Stimulated activated CD8-positive, alpha-beta memory T cell treated with anti-CD3 and anti-CD28 coated beads, Interleukin-7, amount 100 ng/mL, for 48 hours (primary cell): ENCODE measurements around the gene COPZ1.
"Not testable (repeated sequence)": the region's sequence is repeated elsewhere in the genome, so short reads cannot be mapped to it uniquely, and the experiment has no call there.

Source experiments
- DNase-seq, 2 donors: peaks; one replicate each; pipeline ENCODE4 v3.0.0-alpha.2; 2020; ENCODE audit warnings: low read depth in 1 of 2; ENCODE audit errors: extremely low read depth in 1 of 2

Gene COPZ1, protein sequence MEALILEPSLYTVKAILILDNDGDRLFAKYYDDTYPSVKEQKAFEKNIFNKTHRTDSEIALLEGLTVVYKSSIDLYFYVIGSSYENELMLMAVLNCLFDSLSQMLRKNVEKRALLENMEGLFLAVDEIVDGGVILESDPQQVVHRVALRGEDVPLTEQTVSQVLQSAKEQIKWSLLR

DNA sequence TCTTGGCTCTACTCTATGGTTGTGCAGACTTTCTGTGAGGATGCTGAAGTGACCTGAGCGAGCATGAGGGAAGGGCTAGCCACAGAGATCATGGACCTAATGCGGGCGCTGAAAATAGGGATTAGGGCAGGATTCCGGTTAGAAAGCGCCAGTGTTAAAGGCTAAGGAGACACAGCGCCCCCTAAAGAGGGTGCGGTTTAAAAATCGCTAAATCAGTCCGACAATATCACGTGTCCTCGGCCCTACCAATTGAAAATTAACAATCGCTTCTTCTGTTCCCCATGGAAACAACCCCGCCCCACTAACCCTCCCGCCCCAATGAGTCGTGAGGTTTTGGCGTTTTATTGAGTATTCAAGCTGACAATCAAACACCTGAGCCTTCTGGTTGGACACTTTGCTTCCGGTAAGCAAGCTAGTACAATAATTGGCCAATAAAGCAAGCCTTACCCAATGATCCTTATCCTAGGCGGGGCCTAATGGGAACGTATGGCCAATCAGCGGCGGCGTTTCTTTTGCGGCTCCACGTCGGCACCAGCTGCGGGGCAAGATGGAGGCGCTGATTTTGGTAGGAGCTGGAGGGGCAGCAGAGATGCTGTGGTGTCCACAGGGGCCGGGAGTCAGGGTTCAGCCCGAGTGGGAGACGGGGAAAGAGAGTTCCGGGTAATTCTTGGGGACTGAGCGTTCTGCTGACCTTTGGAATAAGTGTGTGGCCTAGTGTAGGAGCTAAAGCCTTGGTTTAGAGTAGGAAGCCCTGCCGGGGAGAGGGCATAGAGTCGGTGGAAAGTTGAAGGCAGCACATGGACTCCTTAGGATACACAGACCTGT is at the start of gene COPZ1:
TSS of gene COPZ1 (plus strand) at position 515 of the 825 bp plus-strand sequence. CDS start at position 548, 33 bp downstream.
- peak; percentile 84 to 92 for DNase-seq

DNA sequence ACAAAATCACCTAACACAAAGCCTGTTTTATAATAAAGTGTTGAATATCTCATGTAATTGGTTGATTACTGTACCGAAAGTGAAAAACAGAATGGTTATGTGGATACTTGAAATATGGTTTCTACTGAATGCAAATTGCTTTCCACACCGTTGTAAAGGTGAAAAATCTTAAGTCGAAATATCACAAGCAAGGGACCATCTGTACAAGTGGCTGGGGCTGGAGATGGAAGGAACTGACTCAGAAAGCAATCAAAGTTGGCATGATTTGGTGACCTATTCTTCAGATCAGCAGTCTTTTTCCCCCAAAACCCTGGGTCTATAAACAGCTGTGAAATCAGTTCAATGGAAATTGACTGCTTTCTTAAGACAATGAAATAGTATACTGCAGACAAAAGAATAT is 48.6 kb upstream of the COPZ1 start:
- DNase-seq = no peak

DNA sequence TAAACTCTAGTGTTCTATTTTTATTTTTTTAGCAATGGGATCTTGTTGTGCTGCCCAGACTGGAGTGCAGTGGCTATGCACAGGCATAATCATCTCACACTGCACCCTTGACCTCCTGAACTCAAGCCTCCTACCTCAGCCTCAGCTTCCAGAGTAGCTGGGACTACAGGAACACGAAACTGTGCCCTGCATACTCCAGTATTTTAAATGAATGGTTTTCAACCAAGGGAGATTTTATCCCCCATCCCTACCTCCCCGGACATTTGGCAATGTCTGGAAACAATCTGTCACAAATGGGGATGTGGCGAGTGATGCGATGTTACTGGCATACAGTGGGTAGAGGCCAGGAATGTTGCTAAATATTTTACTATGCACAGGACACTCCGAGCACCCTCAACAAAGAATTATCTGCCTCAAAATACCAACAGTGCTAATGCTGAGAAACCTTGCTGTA is 47.1 kb upstream of the COPZ1 start:
- no peak for DNase-seq

DNA sequence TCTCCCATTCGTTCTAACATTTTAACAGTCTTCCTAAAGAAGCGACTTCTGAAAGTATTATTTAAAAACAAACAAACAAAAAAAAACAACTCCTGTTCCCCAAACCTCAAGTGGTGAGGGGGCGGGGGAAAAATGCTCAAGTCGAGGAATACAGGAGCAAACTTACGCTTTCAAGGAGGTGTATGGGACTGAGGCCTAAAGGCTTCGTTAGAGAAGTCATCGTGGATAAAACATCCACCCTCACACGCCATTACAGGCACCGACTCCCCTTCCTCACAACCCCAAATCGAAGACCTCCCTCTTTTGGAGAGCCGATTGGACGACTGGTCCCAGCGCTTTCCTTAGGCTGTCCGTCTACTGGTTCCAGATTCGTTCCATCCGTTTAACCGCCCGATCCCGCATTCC is 45.7 kb upstream of the COPZ1 start:
- DNase-seq = no peak

DNA sequence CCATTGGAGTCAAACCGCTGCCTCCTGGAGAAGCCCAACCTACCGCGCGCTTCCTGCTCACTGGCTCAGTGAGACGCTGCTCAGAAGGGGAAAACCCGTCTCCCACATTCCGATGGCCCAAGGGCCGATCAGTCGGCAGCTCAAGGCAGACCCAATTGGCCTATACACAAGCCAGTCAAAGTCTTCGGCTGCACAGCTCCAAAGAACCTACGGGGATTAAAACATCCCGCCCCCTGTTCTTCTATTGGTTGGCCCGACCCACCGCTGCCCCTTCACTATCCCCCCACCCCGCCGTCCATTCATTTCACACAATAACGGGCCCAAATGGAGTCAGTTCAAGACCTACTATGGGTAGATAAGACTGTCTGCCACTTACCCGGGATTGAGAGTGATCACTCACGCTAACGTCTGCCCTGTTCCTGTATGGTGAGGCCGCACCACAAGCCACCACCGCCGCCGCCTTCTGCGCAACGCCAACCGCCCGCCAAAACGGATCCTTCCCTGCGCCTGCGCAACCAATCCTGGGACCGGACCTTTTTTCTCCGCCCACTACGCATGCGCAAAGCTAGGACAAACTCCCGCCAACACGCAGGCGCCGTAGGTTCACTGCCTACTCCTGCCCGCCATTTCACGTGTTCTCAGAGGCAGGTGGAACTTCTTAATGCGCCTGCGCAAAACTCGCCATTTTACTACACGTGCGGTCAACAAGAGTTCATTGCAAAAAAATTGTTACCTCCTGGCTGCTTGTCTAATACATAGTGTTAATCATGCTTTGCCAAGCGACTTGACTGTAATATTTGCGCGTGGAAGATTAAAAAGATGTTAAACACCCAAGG is 45.1 kb upstream of the COPZ1 start, which contains the start of gene CBX5:
TSS of gene CBX5 (minus strand) at position 491 of the 836 bp plus-strand sequence. CDS start 22,472 bp downstream, outside the sequence.
- DNase-seq = peak; percentile 97 to 98

DNA sequence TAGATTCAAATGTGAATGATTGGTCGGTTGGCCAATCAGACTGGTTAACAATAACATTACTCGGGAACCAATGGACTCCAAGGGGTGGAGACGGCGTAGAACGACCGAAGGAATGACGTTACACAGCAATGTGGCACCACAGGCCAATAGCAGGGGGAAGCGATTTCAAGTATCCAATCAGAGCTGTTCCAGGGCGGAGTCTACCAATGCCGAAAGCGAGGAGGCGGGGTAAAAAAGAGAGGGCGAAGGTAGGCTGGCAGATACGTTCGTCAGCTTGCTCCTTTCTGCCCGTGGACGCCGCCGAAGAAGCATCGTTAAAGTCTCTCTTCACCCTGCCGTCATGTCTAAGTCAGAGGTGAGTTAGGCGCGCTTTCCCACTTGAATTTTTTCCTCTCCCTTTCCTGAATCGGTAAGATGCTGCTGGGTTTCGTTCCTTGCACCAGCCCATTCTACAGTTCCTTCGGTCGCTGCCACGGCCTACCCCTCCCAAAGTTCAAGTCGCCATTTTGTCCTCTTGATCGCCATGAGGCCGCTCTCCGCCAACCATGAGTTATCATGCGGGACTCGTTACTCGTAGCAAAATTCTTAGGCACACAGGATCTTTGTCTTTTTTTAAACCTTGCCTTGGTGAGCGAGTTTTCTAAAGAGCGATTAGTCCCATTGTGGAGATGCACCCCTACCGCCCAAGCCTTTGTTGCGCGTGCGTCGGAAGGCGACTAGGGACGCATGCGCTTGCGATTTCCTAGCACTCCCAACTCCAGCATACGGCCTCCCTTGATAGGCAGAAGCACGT is 44.3 kb upstream of the COPZ1 start, which contains the start of gene HNRNPA1:
TSS of gene HNRNPA1 (plus strand) at position 259 of the 793 bp plus-strand sequence. CDS start at position 341, 82 bp downstream.
- peak; percentile 78 to 96 for DNase-seq

DNA sequence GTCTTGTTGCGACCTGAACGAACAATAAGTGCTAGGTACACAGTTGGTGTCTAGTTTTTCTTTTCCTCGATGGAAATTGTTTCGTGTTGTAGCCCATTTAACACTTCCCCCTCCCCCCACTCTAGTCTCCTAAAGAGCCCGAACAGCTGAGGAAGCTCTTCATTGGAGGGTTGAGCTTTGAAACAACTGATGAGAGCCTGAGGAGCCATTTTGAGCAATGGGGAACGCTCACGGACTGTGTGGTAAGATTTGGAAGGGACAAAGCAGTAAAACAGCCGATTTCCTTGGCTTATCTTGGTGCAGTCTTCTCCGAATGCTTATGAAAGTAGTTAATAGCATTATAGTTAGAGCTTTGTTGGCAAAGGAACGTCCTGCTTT is 43.7 kb upstream of the COPZ1 start:
- DNase-seq = not testable (repeated sequence)

DNA sequence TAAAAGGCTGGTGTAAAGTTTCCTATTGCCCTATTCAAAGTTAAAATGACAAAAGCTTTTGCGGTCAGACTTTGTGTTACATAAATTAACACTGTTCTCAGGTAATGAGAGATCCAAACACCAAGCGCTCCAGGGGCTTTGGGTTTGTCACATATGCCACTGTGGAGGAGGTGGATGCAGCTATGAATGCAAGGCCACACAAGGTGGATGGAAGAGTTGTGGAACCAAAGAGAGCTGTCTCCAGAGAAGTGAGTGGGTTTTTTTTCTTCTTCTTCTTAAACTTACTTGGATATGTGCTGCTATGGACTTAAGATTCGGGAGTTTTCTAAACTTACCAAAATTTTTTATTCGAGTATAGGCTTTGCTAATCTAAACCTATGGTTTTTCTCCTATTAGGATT is 43.2 kb upstream of the COPZ1 start:
- DNase-seq = not testable (repeated sequence)

DNA sequence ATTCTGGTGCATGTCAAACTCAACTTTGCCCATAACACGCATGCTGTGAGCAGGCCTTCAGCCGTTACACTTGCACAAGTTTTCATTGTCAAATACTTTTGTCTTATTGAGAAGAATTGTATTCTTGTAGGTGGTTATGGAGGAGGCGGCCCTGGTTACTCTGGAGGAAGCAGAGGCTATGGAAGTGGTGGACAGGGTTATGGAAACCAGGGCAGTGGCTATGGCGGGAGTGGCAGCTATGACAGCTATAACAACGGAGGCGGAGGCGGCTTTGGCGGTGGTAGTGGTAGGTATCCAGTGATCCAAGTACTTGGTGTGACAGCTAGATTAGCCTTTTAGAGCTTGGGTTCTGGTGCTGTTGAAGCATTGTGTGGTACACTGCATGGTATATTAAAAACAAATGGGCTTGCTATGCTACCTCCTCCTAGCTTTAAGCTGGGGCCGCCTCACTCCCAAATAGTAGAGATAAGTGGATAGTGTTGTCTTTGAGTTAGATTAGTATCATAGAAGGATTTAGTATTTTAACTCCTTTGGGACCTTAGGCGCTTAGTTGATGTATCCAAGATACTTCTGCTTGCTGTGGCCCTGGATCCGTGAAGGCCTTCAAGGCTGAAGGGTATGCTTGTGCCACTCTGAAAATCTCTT is 41.9 kb upstream of the COPZ1 start:
- DNase-seq = no peak

DNA sequence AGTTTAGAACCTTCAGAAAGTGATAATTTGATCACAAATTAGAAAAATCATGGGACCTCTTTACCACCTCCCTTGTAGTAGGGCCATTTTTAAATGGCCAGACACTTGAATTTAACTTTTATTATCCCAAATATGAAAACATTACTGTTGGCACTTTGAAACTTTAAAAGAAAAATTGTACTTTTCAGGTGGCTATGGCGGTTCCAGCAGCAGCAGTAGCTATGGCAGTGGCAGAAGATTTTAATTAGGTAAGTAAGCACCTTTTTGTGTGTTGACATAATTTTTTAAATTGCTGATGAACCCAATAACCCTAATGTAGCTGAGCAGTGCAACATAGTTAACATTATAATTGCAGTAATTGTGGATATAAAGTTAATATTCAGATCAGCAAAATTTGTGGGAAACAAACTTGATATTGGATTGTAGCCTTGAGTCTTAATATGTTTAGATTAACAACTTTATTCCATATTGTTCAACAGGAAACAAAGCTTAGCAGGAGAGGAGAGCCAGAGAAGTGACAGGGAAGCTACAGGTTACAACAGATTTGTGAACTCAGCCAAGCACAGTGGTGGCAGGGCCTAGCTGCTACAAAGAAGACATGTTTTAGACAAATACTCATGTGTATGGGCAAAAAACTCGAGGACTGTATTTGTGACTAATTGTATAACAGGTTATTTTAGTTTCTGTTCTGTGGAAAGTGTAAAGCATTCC is 40.7 kb upstream of the COPZ1 start:
- DNase-seq = not testable (repeated sequence)

DNA sequence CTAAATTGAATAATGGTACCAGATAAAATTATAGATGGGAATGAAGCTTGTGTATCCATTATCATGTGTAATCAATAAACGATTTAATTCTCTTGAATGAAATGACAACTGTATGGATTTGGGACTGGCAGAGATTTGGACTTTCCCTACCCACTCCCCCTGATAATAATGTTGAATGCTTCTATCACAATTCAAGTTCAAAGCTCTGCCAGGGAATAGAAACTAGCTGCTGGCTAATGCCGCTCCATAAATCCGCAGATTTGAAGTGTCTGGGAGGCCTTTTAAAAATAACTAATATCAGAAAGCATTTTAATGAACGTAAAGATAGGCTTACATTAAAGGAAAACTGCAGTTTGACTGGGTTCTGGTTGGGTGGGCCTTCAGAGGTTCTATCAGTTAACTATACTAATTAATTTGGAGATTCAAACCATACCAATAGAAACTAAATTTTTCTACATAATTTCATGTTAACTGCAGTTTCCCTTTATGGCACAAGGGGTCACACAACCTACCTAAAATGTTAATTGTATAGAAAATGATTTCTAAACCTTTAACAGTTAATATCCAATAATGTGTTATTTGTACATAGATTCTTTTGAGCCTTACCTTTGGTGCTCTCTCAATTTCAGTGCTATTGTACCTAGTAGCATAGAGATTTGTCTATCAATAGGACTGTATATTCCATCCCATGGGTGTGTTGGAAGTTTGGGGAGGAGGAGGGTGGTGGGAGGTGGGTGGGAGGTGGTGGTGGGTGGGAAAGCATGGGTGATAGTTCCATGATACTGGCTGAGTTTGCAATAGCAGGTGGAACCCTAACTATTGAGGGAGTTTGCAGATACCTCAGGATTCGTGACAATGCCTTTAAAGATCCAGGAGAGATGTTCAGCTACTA is 39.5 kb upstream of the COPZ1 start:
- DNase-seq = no peak

DNA sequence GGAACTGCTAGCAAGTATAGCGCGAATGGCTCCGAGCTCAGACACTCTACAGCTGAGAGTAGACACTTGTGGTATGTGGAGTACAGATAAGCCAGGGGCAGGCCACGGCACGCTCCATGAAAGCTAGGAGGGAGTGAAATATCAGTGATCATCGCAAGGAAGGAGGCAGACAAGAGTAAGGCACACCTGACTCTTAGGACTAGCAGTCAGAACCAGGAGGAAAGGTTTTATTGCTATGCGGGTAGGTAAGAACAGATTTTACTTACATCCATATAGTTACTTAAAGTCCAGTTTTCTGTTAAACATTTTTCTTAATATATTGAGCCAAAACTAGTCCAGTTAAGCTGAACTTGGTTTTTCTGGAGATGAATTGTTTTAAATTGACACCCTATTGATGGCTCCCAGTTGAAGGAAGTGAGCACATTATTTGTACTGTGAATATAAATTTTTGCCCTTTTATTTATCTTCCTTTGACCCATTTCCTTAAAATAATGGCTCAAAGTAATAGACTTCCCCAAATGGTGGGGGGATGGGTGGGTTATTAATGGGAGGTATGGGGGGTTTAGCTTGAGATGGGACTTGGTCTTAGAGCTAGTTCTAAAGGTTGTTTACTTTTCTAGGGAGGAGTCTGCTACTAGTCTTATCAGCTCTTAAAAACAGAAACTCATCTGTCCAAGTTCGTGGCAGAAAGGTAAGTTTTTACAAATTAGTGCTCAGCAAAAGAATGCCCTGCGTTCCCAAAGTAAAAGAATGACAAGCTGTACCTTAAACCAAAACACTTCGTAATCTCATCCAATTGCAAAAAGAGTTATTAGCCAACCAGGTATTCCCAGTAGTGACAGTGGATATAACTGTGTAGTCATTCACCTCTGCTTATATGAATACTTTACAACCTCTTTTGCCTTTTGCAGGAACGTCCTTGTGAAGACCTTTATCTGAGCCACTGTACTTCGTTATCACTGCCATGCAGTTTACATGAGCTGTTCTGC is 38.6 kb upstream of the COPZ1 start:
- DNase-seq = no peak

DNA sequence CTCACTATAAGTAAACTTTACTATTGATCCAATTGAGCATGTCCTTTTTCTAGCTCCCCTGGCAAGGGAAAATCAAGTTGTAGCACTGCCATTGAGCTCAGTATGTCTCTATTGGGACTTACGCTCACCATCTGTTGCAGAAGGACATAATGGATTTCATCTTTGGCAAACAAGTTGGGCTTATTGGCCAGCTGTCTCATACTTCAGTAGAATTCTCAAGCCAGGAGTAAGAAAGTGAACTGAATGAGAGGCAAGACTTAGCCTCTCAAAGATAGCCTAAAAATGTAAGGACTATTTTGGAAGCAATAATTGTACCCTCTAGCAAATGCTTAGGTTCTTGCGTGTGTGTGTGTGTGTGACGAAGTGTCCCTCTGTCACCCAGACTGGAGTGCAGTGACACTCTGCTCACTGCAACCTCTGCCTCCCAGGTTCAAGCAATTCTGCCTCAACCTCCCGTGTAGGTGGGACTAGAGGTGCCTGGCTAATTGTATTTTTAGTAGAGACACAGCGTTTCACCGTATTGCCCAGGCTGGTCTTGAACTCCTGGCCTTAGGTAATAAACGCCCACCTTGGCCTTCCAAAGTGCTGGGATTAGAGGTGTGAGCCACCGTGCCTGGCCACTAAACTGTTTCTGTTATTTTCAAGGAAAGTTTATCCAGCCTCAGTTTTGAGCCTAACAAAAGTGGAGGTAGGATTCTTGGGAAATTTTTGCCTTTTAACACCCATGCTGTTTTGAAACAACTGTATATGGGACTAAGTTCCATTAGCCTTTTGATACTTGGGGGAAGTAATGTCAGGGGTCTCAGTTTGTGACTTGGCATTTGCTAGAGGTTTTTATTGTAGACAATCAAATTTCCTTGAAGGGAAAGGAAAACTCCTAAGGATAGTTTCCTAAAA is 37.4 kb upstream of the COPZ1 start:
- DNase-seq = no peak

DNA sequence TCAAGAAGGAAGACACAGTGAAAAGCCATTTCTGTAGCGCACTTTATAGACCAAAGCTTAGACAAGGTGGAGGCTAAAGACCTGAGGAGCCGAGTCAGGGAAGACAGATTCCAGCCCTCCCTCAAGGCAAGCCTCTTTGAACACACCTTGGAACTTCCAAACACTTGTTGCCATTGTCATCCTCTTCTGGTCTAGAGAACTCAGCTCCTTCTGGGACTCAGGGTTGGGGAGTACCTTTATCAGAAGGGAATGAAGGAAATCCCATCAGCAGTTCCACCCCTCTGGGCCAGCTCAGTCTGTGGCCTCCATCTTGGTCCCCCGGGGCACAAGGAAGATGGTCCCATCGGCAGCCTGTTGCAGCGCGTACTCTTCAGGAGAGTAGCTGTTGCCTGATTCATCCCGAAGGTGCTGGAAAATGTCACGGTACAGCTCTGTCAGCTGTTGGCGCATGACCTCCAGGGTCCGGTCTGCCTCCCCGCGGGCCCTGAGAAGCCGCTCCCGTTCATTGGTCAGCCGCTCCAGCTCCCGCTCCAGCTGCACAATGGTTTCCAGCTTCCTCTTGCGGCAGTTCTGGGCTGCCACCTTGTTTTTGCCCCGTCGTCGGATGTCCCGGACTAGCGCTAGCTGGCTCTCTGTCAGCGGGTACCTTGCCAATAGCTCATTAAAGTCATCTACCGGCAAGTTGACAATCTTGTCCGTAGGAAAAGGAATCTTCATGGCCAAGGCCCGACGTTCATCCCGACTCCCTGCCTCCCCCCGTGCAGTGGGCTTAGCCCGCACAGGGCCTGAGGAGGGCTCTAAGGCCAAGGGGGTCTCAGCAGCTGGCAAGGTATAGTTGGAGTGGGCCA is 32.6 kb upstream of the COPZ1 start:
- no peak for DNase-seq

DNA sequence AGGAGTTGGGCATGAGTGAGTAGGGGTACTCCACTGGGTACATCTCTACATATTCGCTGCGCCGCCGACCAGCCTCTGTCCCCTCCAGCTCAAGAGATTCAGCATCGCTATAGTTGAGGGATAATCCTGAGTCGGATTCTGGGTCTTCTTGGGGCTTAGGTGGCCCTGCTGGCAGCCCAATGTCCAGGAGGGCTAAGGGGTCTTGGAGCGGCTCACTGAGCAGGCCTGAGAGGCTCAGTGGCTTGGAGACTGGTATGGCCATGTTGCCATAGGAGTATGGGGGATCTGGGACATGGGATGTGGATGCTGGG is 32.0 kb upstream of the COPZ1 start:
- DNase-seq = no peak
